K562 (cell line): ENCODE data around the gene AGMO. TPM values are rescaled to one million over a fixed set of nuclear protein-coding genes. Genes with fewer than 3 reads are reported as not detected.

Experiments used
- ATAC-seq: fragments of 200-7000 bp; cut with Tn5 transposase; 3 replicates; pipeline ENCODE4 v1.9.1; 2020; ENCODE audit warnings: moderate library complexity
- BruUV-seq: library from RNA; stranded (reverse); fragments of 400-500 nt; replicated peaks from 2 replicates; lab custom pipeline; 2021; lab: Mats Ljungman, UMichigan
- CTCF ChIA-PET: fragments of 300-600 bp; formaldehyde crosslinking; extraction: SDS; loops from one replicate; lab custom pipeline; 2021; ENCODE audit warnings: low intra/inter-chr PET ratio; lab: Yijun Ruan, JAX
- POLR2A ChIA-PET: fragments of 300-600, 350-650 bp; sonication (Branson Sonifier 250); formaldehyde crosslinking; extraction: SDS; loops from one replicate; lab custom pipeline; 2021; ENCODE audit warnings: antibody characterized with exemption, inconsistent platforms; lab: Yijun Ruan, JAX
- DNase-seq, 4 experiments: peaks; one replicate each; pipeline versions ENCODE4 v3.0.0 to v3.0.0-alpha.2; 2011 to 2018; ENCODE audit warnings: low spot score in 3 of 4, mixed read lengths in 3 of 4; ENCODE audit errors: extremely low read depth in 1 of 4
- FAIRE-seq: peaks from 2 replicates; lab custom pipeline; 2011; peaks lifted over from hg19 to GRCh38; lab: Jason Lieb, UNC
- H2AFZ ChIP-seq: 2 replicates; pipeline ENCODE4 v1.6.0; 2011; ENCODE audit warnings: low read depth, low read length, control low read depth, inconsistent platforms
- H3K27ac ChIP-seq: fragments of 200-600 bp; 3 replicates; pipeline ENCODE4 v1.8.0; 2011; ENCODE audit warnings: low read depth, mild to moderate bottlenecking, control low read depth, inconsistent platforms, low read length, moderate library complexity, mixed read lengths; ENCODE audit errors: extremely low read depth
- H3K27me3 ChIP-seq, 2 experiments: fragments of 300-600 bp in 1 of 2; 2 replicates in 1 of 2; 3 replicates in 1 of 2; pipeline versions ENCODE4 v1.6.0 to v1.8.0; 2011; ENCODE audit warnings: inconsistent platforms in 2 of 2, low read length in 2 of 2, mild to moderate bottlenecking in 1 of 2, mixed read lengths in 1 of 2, moderate library complexity in 1 of 2; ENCODE audit not compliant: control insufficient read depth in 2 of 2, insufficient read depth in 2 of 2
- H3K36me3 ChIP-seq: fragments of 300-600 bp; 3 replicates; pipeline ENCODE4 v1.8.0; 2011; ENCODE audit warnings: mild to moderate bottlenecking, low read length, inconsistent platforms; ENCODE audit not compliant: control insufficient read depth, insufficient read depth
- H3K4me1 ChIP-seq, 2 experiments: fragments of 200-600 bp in 1 of 2; replicated peaks in 1 of 2; 2 replicates in 1 of 2; 3 replicates in 1 of 2; pipeline versions ENCODE4 v1.5.1 to v1.8.0; 2011; ENCODE audit warnings: inconsistent platforms in 2 of 2, low read length in 2 of 2, mild to moderate bottlenecking in 1 of 2, mixed read lengths in 1 of 2, moderate library complexity in 1 of 2; ENCODE audit not compliant: control insufficient read depth in 2 of 2, insufficient read depth in 2 of 2
- H3K4me2 ChIP-seq: 2 replicates; pipeline ENCODE4 v1.6.1; 2011; ENCODE audit warnings: low read length, control low read depth, inconsistent platforms, mixed read lengths; ENCODE audit not compliant: insufficient read depth
- H3K4me3 ChIP-seq: fragments of 200-600 bp; sonication (generic), shearing (Covaris generic); 2 replicates; pipeline ENCODE4 v1.5.1; 2016; ENCODE audit warnings: control low read depth, inconsistent platforms
- H3K79me2 ChIP-seq: fragments of 200-600 bp; 3 replicates; pipeline ENCODE4 v1.8.0; 2011; ENCODE audit warnings: low read length, inconsistent platforms; ENCODE audit not compliant: control insufficient read depth, insufficient read depth
- H3K9ac ChIP-seq, 2 experiments: 2 replicates each; pipeline versions ENCODE4 v1.6.0 to v1.6.1; 2011; ENCODE audit warnings: low read depth in 2 of 2, low read length in 2 of 2, control low read depth in 1 of 2, inconsistent platforms in 1 of 2, mild to moderate bottlenecking in 1 of 2, mixed read lengths in 1 of 2; ENCODE audit not compliant: insufficient read depth in 1 of 2
- H3K9me1 ChIP-seq: one replicate; pipeline ENCODE4 v1.6.0; 2011; ENCODE audit warnings: inconsistent platforms, mild to moderate bottlenecking, low read length, moderate library complexity; ENCODE audit not compliant: control insufficient read depth, insufficient read depth
- H3K9me3 ChIP-seq: replicated peaks from 2 replicates; pipeline ENCODE4 v1.5.1; 2011; ENCODE audit warnings: low read depth, low read length, inconsistent platforms; ENCODE audit not compliant: control insufficient read depth, insufficient read depth
- H4K20me1 ChIP-seq: replicated peaks from 2 replicates; pipeline ENCODE4 v1.6.1; 2011; ENCODE audit warnings: low read length, inconsistent platforms, mixed read lengths; ENCODE audit not compliant: control insufficient read depth, insufficient read depth
- ARID3B ChIP-seq: fragments of 250-450 bp; sonication (Bioruptor Pico); IDR thresholded peaks from 2 replicates; pipeline ENCODE4 v1.4.0; 2020; ENCODE audit warnings: borderline replicate concordance
- ATF6 ChIP-seq: sonication (generic); formaldehyde crosslinking; IDR thresholded peaks from 2 replicates; pipeline ENCODE4 v1.4.0; 2020; ENCODE audit warnings: mild to moderate bottlenecking, missing genetic modification reagents
- CTCF ChIP-seq, 3 experiments: IDR thresholded peaks in 2 of 3; conservative IDR thresholded peaks in 1 of 3; 2 replicates each; pipeline ENCODE4 v1.5.1; 2011 to 2012; ENCODE audit warnings: low read length in 3 of 3, mild to moderate bottlenecking in 3 of 3, control low read depth in 2 of 3, improper control_type of control experiment in 1 of 3, inconsistent platforms in 1 of 3, low read depth in 1 of 3, mixed read lengths in 1 of 3, moderate library complexity in 1 of 3; ENCODE audit not compliant: insufficient read depth in 2 of 3
- EP400 ChIP-seq: fragments of 450-650 bp; IDR thresholded peaks from 2 replicates; pipeline ENCODE4 v1.6.1; 2017; ENCODE audit warnings: antibody characterized with exemption, mild to moderate bottlenecking, moderate library complexity
- HDAC2 ChIP-seq: fragments of 450-650 bp; IDR thresholded peaks from 2 replicates; pipeline ENCODE4 v1.6.1; 2016; ENCODE audit warnings: mild to moderate bottlenecking
- ILF3 ChIP-seq: fragments of 450-650 bp; IDR thresholded peaks from 2 replicates; pipeline ENCODE4 v1.6.1; 2018; ENCODE audit warnings: antibody characterized with exemption, mild to moderate bottlenecking, moderate library complexity, borderline replicate concordance
- IRF2 ChIP-seq: sonication (generic); formaldehyde crosslinking; IDR thresholded peaks from 2 replicates; pipeline ENCODE4 v1.8.1; 2022; ENCODE audit warnings: mild to moderate bottlenecking, missing genetic modification reagents
- KHSRP ChIP-seq: fragments of 450-650 bp; IDR thresholded peaks from 2 replicates; pipeline ENCODE4 v1.6.1; 2017
- MYC ChIP-seq, 2 experiments: fragments of 250-450 bp in 1 of 2; sonication (Bioruptor Pico) in 1 of 2; IDR thresholded peaks; 2 replicates each; pipeline versions ENCODE4 v1.5.1 to v1.6.1; 2012 to 2021; ENCODE audit warnings: low read depth in 2 of 2, borderline replicate concordance in 1 of 2, improper control_type of control experiment in 1 of 2, low read length in 1 of 2, mild to moderate bottlenecking in 1 of 2, moderate library complexity in 1 of 2
- NFATC3 ChIP-seq: fragments of 450-650 bp; IDR thresholded peaks from 2 replicates; pipeline ENCODE4 v1.6.1; 2017; ENCODE audit warnings: mild to moderate bottlenecking
- XRCC3 ChIP-seq: fragments of 450-650 bp; IDR thresholded peaks from 2 replicates; pipeline ENCODE4 v1.6.1; 2017; ENCODE audit warnings: mild to moderate bottlenecking, moderate library complexity
- ZC3H11A ChIP-seq: IDR thresholded peaks from 2 replicates; pipeline ENCODE4 v1.6.1; 2012; ENCODE audit warnings: low read depth, low read length, improper control_type of control experiment
- ZNF717 ChIP-seq: fragments of 250-450 bp; sonication (Bioruptor Pico); IDR thresholded peaks from 2 replicates; pipeline ENCODE4 v1.5.0; 2021
- WGBS: fragments of 100-300 bp; shearing (Covaris generic); methylation state at CpG from one replicate; pipeline ENCODE4 v1.1.6; 2016; ENCODE audit warnings: low coverage, mixed read lengths; ENCODE audit not compliant: insufficient coverage; ENCODE audit errors: missing lambda C conversion rate; 5-methylcytosine and 5-hydroxymethylcytosine counted together
- in situ Hi-C: fragments of 300-500 bp; cut with MboI; formaldehyde crosslinking; loops from 4 replicates; pipeline ENCODE4 v1.15.0; 2018; ENCODE audit warnings: inconsistent platforms, mixed read lengths
- intact Hi-C: fragments of 100-400 bp; cut with micrococcal nuclease; formaldehyde crosslinking; loops from 2 replicates; pipeline ENCODE4 v1.14.2; 2022
- polyA plus RNA-seq, 8 experiments: library from polyadenylated mRNA; depleted of rRNA in 4 of 8; stranded (reverse) in 5 of 8; unstranded in 3 of 8; fragments of >200 nt; fragmentation: Nextera tagmentation in 2 of 8; fragmentation: Illumina TruSeq in 1 of 8; extraction: Ambion mirVana in 2 of 8; extraction: Trizol in 1 of 8; gene quantifications; 2 replicates each; pipeline versions ENCODE4 v1.2.1 to v1.2.3, GENCODE V29; 2011 to 2014; ENCODE audit warnings: inconsistent platforms in 1 of 8, missing spikeins in 1 of 8
- total RNA-seq, 7 experiments: library from RNA; depleted of rRNA in 6 of 7; stranded (reverse); fragments of >200 nt in 6 of 7; fragmentation: Illumina TruSeq in 2 of 7; extraction: Trizol in 2 of 7; gene quantifications; 2 replicates each; pipeline versions ENCODE4 v1.2.1 to v1.2.3, GENCODE V29; 2011 to 2021; ENCODE audit warnings: low replicate concordance in 1 of 7

AGMO gene
- total and polyA plus RNA-seq, 9 of the 15 experiments (the other 6 are each of a cell fraction or from before 2014, with no cell fraction given): 0.30 to 1.4 (median 0.69) TPM; not detected in 1

- H3K4me2 ChIP-seq: no peak overlapping the region
- TF ChIP-seq CTCF (IDR thresholded peaks at IDR 0.05 in 2 of 3, conservative IDR thresholded peaks at IDR 0.05 in 1 of 3; ENCODE audit: insufficient read depth in 2 of 3, low read depth in 1 of 3, low read length in 3 of 3) (no peak), EP400 (no peak), ATF6 (CRISPR knock-in tag) (no peak), XRCC3 (no peak), MYC (IDR thresholded peaks at IDR 0.05; ENCODE audit: low read depth, low read length) (no peak), MYC (CRISPR knock-in tag; IDR thresholded peaks at IDR 0.05; ENCODE audit: borderline replicate concordance, low read depth) (no peak), NFATC3 (no peak), HDAC2 (no peak), KHSRP (no peak), ZNF717 (no peak), ARID3B (CRISPR knock-in tag) (no peak), IRF2 (CRISPR knock-in tag) (no peak), ZC3H11A (no peak), ILF3 (no peak)
- H3K4me3 ChIP-seq: no peak overlapping the region
- H3K27ac ChIP-seq: no peak overlapping the region
- in situ Hi-C loops: no loop called here
- CTCF ChIA-PET: no interaction called here
- no peaks in the 10 kb centered on the region for H3K9me1 ChIP-seq
- no TSS peak for BruUV-seq
- no peak overlapping the region for H3K9ac ChIP-seq
- FAIRE-seq (no peak), DNase-seq (no peak), ATAC-seq (no peak)
- no peaks in the 10 kb centered on the region for H3K79me2 ChIP-seq
- H3K36me3 ChIP-seq: no peaks in the 10 kb centered on the region
- H3K27me3 ChIP-seq: no peaks in the 10 kb centered on the region
- H2AFZ ChIP-seq: no peak overlapping the region
- POLR2A ChIA-PET: no interaction called here
- intact Hi-C loops: no loop called here
- H3K9me3 ChIP-seq: peaks cover 2% of the 10 kb centered on the region; the same call in 1 of the 2 replicates
- WGBS: 3% methylated on average over 3 of the region's 3 CpGs
- H3K4me1 ChIP-seq: no peaks in the 10 kb centered on the region
- no peaks in the 10 kb centered on the region for H4K20me1 ChIP-seq
These were observed 58.1 kb downstream of the AGMO start for GRCh38 chr7:15503603-15504290.
